ENCODE data around the gene ZNF536. TPM values are rescaled to one million over a fixed set of nuclear protein-coding genes. Genes with fewer than 3 reads are reported as not detected.

Gene ZNF536
- total RNA-seq, 1 experiment from 2014 or later: not detected

DNA sequence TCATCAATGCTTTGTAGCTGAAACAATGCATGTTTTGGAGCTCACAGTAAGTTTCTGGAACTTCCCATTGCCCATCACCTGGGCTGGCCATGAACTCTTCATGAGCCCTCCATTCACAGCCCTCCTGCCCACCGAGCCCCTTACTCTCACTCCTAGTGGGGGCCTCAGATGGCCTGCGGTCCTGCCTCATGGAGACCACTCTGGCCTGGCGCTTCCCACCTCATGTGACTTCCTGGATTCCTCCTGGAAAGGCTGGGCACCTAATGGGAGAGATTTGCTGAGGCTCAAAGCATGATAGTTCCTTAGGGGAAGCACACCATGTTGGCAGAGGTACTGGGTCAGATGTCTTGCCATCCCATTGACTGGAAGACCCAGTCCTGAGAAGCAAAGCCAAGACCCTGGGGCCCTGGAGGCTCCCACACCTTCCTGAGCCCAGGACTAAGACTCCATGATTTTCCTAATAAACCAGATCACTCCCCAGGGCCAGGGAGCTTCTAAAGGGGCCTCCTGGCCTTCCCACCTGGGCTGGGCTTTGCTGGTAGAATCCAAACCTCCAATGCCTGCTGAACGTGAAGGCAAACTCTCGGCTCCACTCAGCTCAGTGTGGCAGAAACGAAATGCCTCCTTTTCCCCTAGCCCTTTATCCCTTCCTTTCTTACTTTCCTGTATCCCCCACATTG lies 49.4 kb upstream of the ZNF536 start:
- no peak overlapping the region for H3T11ph ChIP-seq (ENCODE audit: low read length)
- H3K14ac ChIP-seq (ENCODE audit: insufficient read depth, low read length): no peak overlapping the region
- no peaks in the 10 kb centered on the region for H3K27me3 ChIP-seq (ENCODE audit: insufficient read depth, low read length)
- no peak overlapping the region for H3K27ac ChIP-seq (ENCODE audit: insufficient read length, low read depth, low read length)
- H3K27ac Mint-ChIP-seq: no peak overlapping the region
- H4K8ac ChIP-seq (replicated peaks; ENCODE audit: insufficient read length, low read depth, low read length): no peak overlapping the region
- DNase-seq: peak; percentile 10
- H3K18ac ChIP-seq (ENCODE audit: insufficient read length, low read depth, low read length): no peak overlapping the region
- TF ChIP-seq, protein P1, sequence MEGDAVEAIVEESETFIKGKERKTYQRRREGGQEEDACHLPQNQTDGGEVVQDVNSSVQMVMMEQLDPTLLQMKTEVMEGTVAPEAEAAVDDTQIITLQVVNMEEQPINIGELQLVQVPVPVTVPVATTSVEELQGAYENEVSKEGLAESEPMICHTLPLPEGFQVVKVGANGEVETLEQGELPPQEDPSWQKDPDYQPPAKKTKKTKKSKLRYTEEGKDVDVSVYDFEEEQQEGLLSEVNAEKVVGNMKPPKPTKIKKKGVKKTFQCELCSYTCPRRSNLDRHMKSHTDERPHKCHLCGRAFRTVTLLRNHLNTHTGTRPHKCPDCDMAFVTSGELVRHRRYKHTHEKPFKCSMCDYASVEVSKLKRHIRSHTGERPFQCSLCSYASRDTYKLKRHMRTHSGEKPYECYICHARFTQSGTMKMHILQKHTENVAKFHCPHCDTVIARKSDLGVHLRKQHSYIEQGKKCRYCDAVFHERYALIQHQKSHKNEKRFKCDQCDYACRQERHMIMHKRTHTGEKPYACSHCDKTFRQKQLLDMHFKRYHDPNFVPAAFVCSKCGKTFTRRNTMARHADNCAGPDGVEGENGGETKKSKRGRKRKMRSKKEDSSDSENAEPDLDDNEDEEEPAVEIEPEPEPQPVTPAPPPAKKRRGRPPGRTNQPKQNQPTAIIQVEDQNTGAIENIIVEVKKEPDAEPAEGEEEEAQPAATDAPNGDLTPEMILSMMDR (conservative IDR thresholded peaks at IDR 0.05): no peak
- H3K23ac ChIP-seq (ENCODE audit: insufficient read length, low read depth, low read length): no peak overlapping the region
- H3K79me2 ChIP-seq (ENCODE audit: insufficient read depth, low read length): no peaks in the 10 kb centered on the region
- no peak overlapping the region for H2AK5ac ChIP-seq (ENCODE audit: insufficient read length, low read length)
- no peaks in the 10 kb centered on the region for H3K9me3 ChIP-seq (ENCODE audit: control insufficient read depth, low read depth, low read length)
- H2BK120ac ChIP-seq (ENCODE audit: low read depth, low read length, poor library complexity, severe bottlenecking): no peak overlapping the region
- no peak overlapping the region for H4K5ac ChIP-seq (ENCODE audit: insufficient read length, low read depth, low read length)
- peaks cover 3 to 6% of the 10 kb centered on the region in 2 experiments for H3K4me1 Mint-ChIP-seq
- no peak overlapping the region for H2BK12ac ChIP-seq (ENCODE audit: insufficient read length, low read depth, low read length)
- WGBS (ENCODE audit: extremely low coverage, insufficient read length, low lambda C conversion rate): no CpG with 5 or more reads among the region's 6 CpGs
- H3K4ac ChIP-seq (ENCODE audit: low read depth, low read length): no peak overlapping the region
- peaks cover 2% of the 10 kb centered on the region; the same call in 1 of the 2 replicates for H3K27me3 Mint-ChIP-seq (ENCODE audit: low read depth)
- no peak overlapping the region for H4K91ac ChIP-seq (ENCODE audit: insufficient read length, low read depth, low read length)
- H3K23me2 ChIP-seq (ENCODE audit: insufficient read length, low read depth, low read length, poor library complexity, severe bottlenecking): no peaks in the 10 kb centered on the region
- H3K4me1 ChIP-seq (ENCODE audit: insufficient read depth, low read length): no peaks in the 10 kb centered on the region
- no peak overlapping the region for H3K4me3 Mint-ChIP-seq
- no peak overlapping the region for H2BK5ac ChIP-seq (ENCODE audit: insufficient read length, low read length)
- no peak overlapping the region for H2BK20ac ChIP-seq (ENCODE audit: low read depth, low read length, poor library complexity, severe bottlenecking)
- no peaks in the 10 kb centered on the region; a peak in 1 of 7 replicates for H3K36me3 Mint-ChIP-seq (ENCODE audit: insufficient read depth in 1 of 3, low read depth in 3 of 3)
- H3K4me2 ChIP-seq (ENCODE audit: insufficient read depth, insufficient read length, low read length): no peak overlapping the region
- H3K79me1 ChIP-seq (ENCODE audit: insufficient read depth, low read depth, low read length, poor library complexity, severe bottlenecking): no peaks in the 10 kb centered on the region
- H4K20me1 ChIP-seq (ENCODE audit: control insufficient read depth, insufficient read depth, insufficient read length): no peaks in the 10 kb centered on the region
- peaks cover 0 to 3% of the 10 kb centered on the region in 2 experiments; a peak in 2 of 5 replicates for H3K9me3 Mint-ChIP-seq
- H3K56ac ChIP-seq (ENCODE audit: insufficient read length, low read depth, low read length): no peak overlapping the region
- H3K9ac ChIP-seq (ENCODE audit: extremely low read depth, insufficient read length, low read length): no peak overlapping the region
- no peak overlapping the region for H2BK15ac ChIP-seq (ENCODE audit: low read depth, low read length)
- no peak overlapping the region for H2AFZ ChIP-seq (ENCODE audit: low read length)

Data from H9 (cell line).